Endodermal cell (in vitro differentiated cells): ENCODE data around the gene TRIM44. TPM values are rescaled to one million over a fixed set of nuclear protein-coding genes. Genes with fewer than 3 reads are reported as not detected.

Source experiments
- DNase-seq: peaks from one replicate; pipeline ENCODE4 v3.0.0-alpha.2; 2017
- H3K27ac ChIP-seq: 2 replicates; pipeline ENCODE4 v1.5.1; 2013; ENCODE audit warnings: mild to moderate bottlenecking, low read depth, low read length, moderate library complexity
- H3K27me3 ChIP-seq: 2 replicates; pipeline ENCODE4 v1.6.1; 2013; ENCODE audit warnings: mild to moderate bottlenecking, low read length, moderate library complexity; ENCODE audit not compliant: insufficient read depth, control insufficient read depth, poor library complexity, severe bottlenecking
- H3K36me3 ChIP-seq: 2 replicates; pipeline ENCODE4 v1.7.0; 2013; ENCODE audit warnings: mild to moderate bottlenecking, low read length, moderate library complexity; ENCODE audit not compliant: control insufficient read depth, insufficient read depth
- H3K4me1 ChIP-seq: one replicate; pipeline ENCODE4 v1.7.0; 2013; ENCODE audit warnings: low read length; ENCODE audit not compliant: control insufficient read depth, insufficient read depth
- H3K4me3 ChIP-seq: 2 replicates; pipeline ENCODE4 v1.5.1; 2013; ENCODE audit warnings: mild to moderate bottlenecking, low read length, moderate library complexity
- H3K9ac ChIP-seq: 2 replicates; pipeline ENCODE4 v1.6.1; 2013; ENCODE audit warnings: mild to moderate bottlenecking, low read length, moderate library complexity; ENCODE audit not compliant: poor library complexity, severe bottlenecking; ENCODE audit errors: extremely low read depth
- H3K9me3 ChIP-seq: 2 replicates; pipeline ENCODE4 v1.6.1; 2013; ENCODE audit warnings: mild to moderate bottlenecking, low read length, moderate library complexity; ENCODE audit not compliant: control insufficient read depth
- H3K27ac Mint-ChIP-seq: 2 replicates; pipeline ENCODE4 v1.8.0; 2020; ENCODE audit warnings: mixed read lengths
- H3K27me3 Mint-ChIP-seq: 2 replicates; pipeline ENCODE4 v1.8.0; 2021; ENCODE audit warnings: mild to moderate bottlenecking, mixed read lengths; ENCODE audit not compliant: insufficient read depth
- H3K36me3 Mint-ChIP-seq: 2 replicates; pipeline ENCODE4 v1.8.0; 2020; ENCODE audit warnings: low read depth, mixed read lengths
- H3K4me1 Mint-ChIP-seq: 2 replicates; pipeline ENCODE4 v1.8.0; 2020; ENCODE audit warnings: mixed read lengths
- H3K4me3 Mint-ChIP-seq: 2 replicates; pipeline ENCODE4 v1.8.0; 2020; ENCODE audit warnings: mild to moderate bottlenecking, moderate library complexity, mixed read lengths
- H3K9me3 Mint-ChIP-seq: 2 replicates; pipeline ENCODE4 v1.8.0; 2020; ENCODE audit warnings: mild to moderate bottlenecking, mixed read lengths
- CTCF ChIP-seq: fragments of 200-600 bp; sonication (generic); conservative IDR thresholded peaks from 2 replicates; pipeline ENCODE4 v1.5.0; 2021; ENCODE audit warnings: antibody characterized with exemption, mild to moderate bottlenecking
- WGBS, 2 experiments: methylation state at CpG; one replicate each; pipeline versions ENCODE4 v1.1.5 to v1.1.7; 2013; ENCODE audit warnings: missing lambda C conversion rate in 2 of 2, mixed read lengths in 1 of 2; ENCODE audit not compliant: insufficient coverage in 1 of 2, insufficient read length in 1 of 2; 5-methylcytosine and 5-hydroxymethylcytosine counted together
- total RNA-seq, 2 donors: library from RNA; stranded (reverse); fragmentation: NEBNext Ultra II Directional in 1 of 2; extraction: Animal tissue kit (Norgen Biotek cat#: 25700) in 1 of 2; gene quantifications; 2 replicates in 1 of 2; 3 replicates in 1 of 2; pipeline ENCODE4 v1.2.1, GENCODE V29; 2021

Gene TRIM44
- total RNA-seq, 2 donors from 2014 or later: 48.5 to 63.8 TPM

- Histone ChIP-seq H3K36me3 (no peaks in the 10 kb centered on the region), H3K9me3 (peaks cover 9% of the 10 kb centered on the region), H3K27me3 (peaks cover 33% of the 10 kb centered on the region), H3K4me1 (no peaks in the 10 kb centered on the region), H3K27ac (no peak overlapping the region), H3K4me3 (no peak overlapping the region), H3K9ac (no peak overlapping the region)
- H3K27ac Mint-ChIP-seq: no peak overlapping the region
- WGBS, 2 experiments: 90% methylated on average over 8 of the region's 8 CpGs
- no peak overlapping the region for H3K4me3 Mint-ChIP-seq
- peaks cover 3% of the 10 kb centered on the region for H3K4me1 Mint-ChIP-seq
- no peak for DNase-seq
- H3K27me3 Mint-ChIP-seq: peaks cover 80% of the 10 kb centered on the region
- H3K36me3 Mint-ChIP-seq: no peaks in the 10 kb centered on the region
- TF ChIP-seq CTCF: no peak
- no peaks in the 10 kb centered on the region for H3K9me3 Mint-ChIP-seq
These were observed 38.9 kb upstream of the TRIM44 start for GRCh38 chr11:35623621-35624168.

GRCh38 chr11:35624316-35624715 is 38.3 kb upstream of the TRIM44 start:
- Histone ChIP-seq H3K9me3 (peaks cover 9% of the 10 kb centered on the region), H3K9ac (no peak overlapping the region), H3K4me1 (no peaks in the 10 kb centered on the region), H3K27me3 (peaks cover 33% of the 10 kb centered on the region), H3K4me3 (no peak overlapping the region), H3K36me3 (no peaks in the 10 kb centered on the region), H3K27ac (no peak overlapping the region)
- no peak overlapping the region for H3K4me3 Mint-ChIP-seq
- DNase-seq: no peak
- H3K27me3 Mint-ChIP-seq: peaks cover 81% of the 10 kb centered on the region
- no peaks in the 10 kb centered on the region for H3K9me3 Mint-ChIP-seq
- no peak for TF ChIP-seq CTCF
- peaks cover 8% of the 10 kb centered on the region for H3K4me1 Mint-ChIP-seq
- 95 to 96% methylated on average over 2 of the region's 2 CpGs for WGBS, 2 experiments
- no peaks in the 10 kb centered on the region for H3K36me3 Mint-ChIP-seq
- no peak overlapping the region for H3K27ac Mint-ChIP-seq

- Histone ChIP-seq H3K9ac (no peak overlapping the region), H3K4me3 (no peak overlapping the region), H3K9me3 (peaks cover 9% of the 10 kb centered on the region), H3K27me3 (peaks cover 34% of the 10 kb centered on the region), H3K4me1 (no peaks in the 10 kb centered on the region), H3K36me3 (no peaks in the 10 kb centered on the region), H3K27ac (no peak overlapping the region)
- Mint-ChIP-seq H3K9me3 (no peaks in the 10 kb centered on the region), H3K4me1 (peaks cover 11% of the 10 kb centered on the region), H3K27me3 (peaks cover 80% of the 10 kb centered on the region), H3K27ac (no peak overlapping the region), H3K36me3 (no peaks in the 10 kb centered on the region), H3K4me3 (no peak overlapping the region)
- no peak for DNase-seq
- no peak for TF ChIP-seq CTCF
These were observed 37.8 kb upstream of the TRIM44 start for GRCh38 chr11:35624781-35625180.
